KMS-11 (cell line): Measurements from ENCODE around the gene TWNK.

Source experiments
- H2AFZ ChIP-seq: fragments of 200-600 bp; sonication (generic); 2 replicates; pipeline ENCODE4 v1.6.1; 2016; ENCODE audit warnings: antibody characterized with exemption, mixed run types, low read depth
- H3K27ac ChIP-seq: fragments of 200-600 bp; sonication (generic); 2 replicates; pipeline ENCODE4 v1.6.1; 2016; ENCODE audit warnings: mild to moderate bottlenecking, mixed run types
- H3K27me3 ChIP-seq: fragments of 200-600 bp; sonication (generic); 2 replicates; pipeline ENCODE4 v1.6.1; 2017; ENCODE audit warnings: mild to moderate bottlenecking, low read depth, mixed run types, moderate library complexity; ENCODE audit not compliant: insufficient read depth
- H3K36me3 ChIP-seq: fragments of 200-600 bp; sonication (generic); 2 replicates; pipeline ENCODE4 v1.6.1; 2017; ENCODE audit warnings: mild to moderate bottlenecking, mixed run types; ENCODE audit not compliant: insufficient read depth
- H3K4me1 ChIP-seq: fragments of 200-600 bp; sonication (generic); 2 replicates; pipeline ENCODE4 v1.6.1; 2016; ENCODE audit warnings: mild to moderate bottlenecking, low read depth, mixed run types; ENCODE audit not compliant: poor library complexity, severe bottlenecking
- H3K4me2 ChIP-seq: fragments of 200-600 bp; sonication (generic); 2 replicates; pipeline ENCODE4 v1.7.0; 2016; ENCODE audit warnings: mild to moderate bottlenecking, mixed run types
- H3K4me3 ChIP-seq: fragments of 200-600 bp; sonication (generic); IDR thresholded peaks from 2 replicates; pipeline ENCODE4 v1.6.1; 2017; ENCODE audit warnings: low read depth, low read length, mixed read lengths; ENCODE audit not compliant: insufficient read depth
- H3K79me2 ChIP-seq: fragments of 200-600 bp; sonication (generic); 2 replicates; pipeline ENCODE4 v1.6.1; 2016; ENCODE audit warnings: low read depth, mixed run types; ENCODE audit not compliant: insufficient read depth
- H3K9ac ChIP-seq: fragments of 200-600 bp; sonication (generic); 2 replicates; pipeline ENCODE4 v1.6.1; 2016; ENCODE audit warnings: mild to moderate bottlenecking, mixed run types
- H4K20me1 ChIP-seq: fragments of 200-600 bp; sonication (generic); 2 replicates; pipeline ENCODE4 v1.6.1; 2016; ENCODE audit warnings: mild to moderate bottlenecking, mixed run types; ENCODE audit not compliant: insufficient read depth
- CTCF ChIP-seq: fragments of 200-600 bp; sonication (generic); conservative IDR thresholded peaks from 2 replicates; pipeline ENCODE4 v1.6.1; 2017; ENCODE audit warnings: low read depth, mild to moderate bottlenecking, antibody characterized with exemption, low read length, moderate library complexity, mixed read lengths

TWNK gene

GRCh38 chr10:101038484-101038883 is 51.1 kb downstream of the TWNK start:
- Histone ChIP-seq H2AFZ (no peak overlapping the region), H3K4me2 (no peak overlapping the region), H3K4me1 (peaks cover 21% of the 10 kb centered on the region), H3K27me3 (peaks cover 2% of the 10 kb centered on the region; the same call in 1 of the 2 replicates), H4K20me1 (no peaks in the 10 kb centered on the region), H3K79me2 (no peaks in the 10 kb centered on the region), H3K4me3 (no peak overlapping the region), H3K27ac (no peak overlapping the region), H3K36me3 (no peaks in the 10 kb centered on the region), H3K9ac (no peak overlapping the region)
- TF ChIP-seq CTCF: no peak

- H3K4me3 ChIP-seq: no peak overlapping the region
- no peaks in the 10 kb centered on the region for H4K20me1 ChIP-seq
- H3K27ac ChIP-seq: no peak overlapping the region
- H3K27me3 ChIP-seq: peaks cover 2% of the 10 kb centered on the region; the same call in 1 of the 2 replicates
- no peak overlapping the region for H3K4me2 ChIP-seq
- no peak overlapping the region for H2AFZ ChIP-seq
- no peaks in the 10 kb centered on the region for H3K36me3 ChIP-seq
- no peaks in the 10 kb centered on the region for H3K79me2 ChIP-seq
- TF ChIP-seq CTCF: no peak
- no peak overlapping the region for H3K9ac ChIP-seq
- peaks cover 23% of the 10 kb centered on the region for H3K4me1 ChIP-seq
These were observed 52.7 kb downstream of the TWNK start for GRCh38 chr10:101040061-101040460.

GRCh38 chr10:101040851-101041250 is 53.5 kb downstream of the TWNK start:
- Histone ChIP-seq H3K4me3 (no peak overlapping the region), H3K4me1 (peaks cover 23% of the 10 kb centered on the region), H3K79me2 (no peaks in the 10 kb centered on the region), H2AFZ (no peak overlapping the region), H3K9ac (no peak overlapping the region), H3K36me3 (no peaks in the 10 kb centered on the region), H3K27me3 (no peaks in the 10 kb centered on the region; the same call in 1 of the 2 replicates), H3K27ac (no peak overlapping the region), H4K20me1 (no peaks in the 10 kb centered on the region), H3K4me2 (no peak overlapping the region)
- TF ChIP-seq CTCF: no peak

- Histone ChIP-seq H3K36me3 (no peaks in the 10 kb centered on the region), H3K79me2 (no peaks in the 10 kb centered on the region), H3K4me1 (peaks cover 23% of the 10 kb centered on the region), H3K27me3 (no peaks in the 10 kb centered on the region), H3K4me3 (no peak overlapping the region), H3K9ac (no peak overlapping the region), H3K4me2 (no peak overlapping the region; the same call in 1 of the 2 replicates), H4K20me1 (no peaks in the 10 kb centered on the region), H2AFZ (no peak overlapping the region), H3K27ac (no peak overlapping the region)
- peak; percentile 77 for TF ChIP-seq CTCF
These were observed 54.0 kb downstream of the TWNK start for GRCh38 chr10:101041252-101041761.
